ENCODE measurements around the gene FAM24B.

DNA sequence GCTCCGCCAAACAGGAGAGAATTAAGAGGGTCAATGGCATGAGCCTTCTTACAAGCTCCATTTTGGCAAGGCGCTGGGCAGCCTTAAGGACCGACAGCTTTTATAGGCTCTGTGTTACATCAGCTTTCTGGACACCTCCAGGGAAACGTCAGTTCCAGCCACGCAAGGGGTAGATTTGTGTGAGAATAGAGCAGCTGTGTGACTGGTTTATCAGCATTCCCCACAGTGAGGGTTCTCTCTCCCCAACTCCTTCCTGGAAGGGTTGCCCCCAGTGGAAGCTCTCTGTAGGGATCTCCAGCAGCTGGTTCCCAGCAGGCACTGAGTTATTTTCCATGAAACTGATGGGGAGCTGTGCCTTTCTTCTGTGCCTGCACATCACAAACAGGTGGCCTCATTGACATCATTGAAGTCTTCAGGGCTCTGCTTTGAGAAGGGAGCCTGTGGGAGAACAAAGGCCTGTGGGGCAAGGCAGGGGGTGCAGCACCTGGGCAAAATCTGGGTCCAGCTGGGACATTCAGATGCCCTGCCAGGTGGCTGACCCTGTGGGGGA lies 33.5 kb downstream of the FAM24B start, which contains the start of gene CUZD1:
- TF ChIP-seq, protein P1, sequence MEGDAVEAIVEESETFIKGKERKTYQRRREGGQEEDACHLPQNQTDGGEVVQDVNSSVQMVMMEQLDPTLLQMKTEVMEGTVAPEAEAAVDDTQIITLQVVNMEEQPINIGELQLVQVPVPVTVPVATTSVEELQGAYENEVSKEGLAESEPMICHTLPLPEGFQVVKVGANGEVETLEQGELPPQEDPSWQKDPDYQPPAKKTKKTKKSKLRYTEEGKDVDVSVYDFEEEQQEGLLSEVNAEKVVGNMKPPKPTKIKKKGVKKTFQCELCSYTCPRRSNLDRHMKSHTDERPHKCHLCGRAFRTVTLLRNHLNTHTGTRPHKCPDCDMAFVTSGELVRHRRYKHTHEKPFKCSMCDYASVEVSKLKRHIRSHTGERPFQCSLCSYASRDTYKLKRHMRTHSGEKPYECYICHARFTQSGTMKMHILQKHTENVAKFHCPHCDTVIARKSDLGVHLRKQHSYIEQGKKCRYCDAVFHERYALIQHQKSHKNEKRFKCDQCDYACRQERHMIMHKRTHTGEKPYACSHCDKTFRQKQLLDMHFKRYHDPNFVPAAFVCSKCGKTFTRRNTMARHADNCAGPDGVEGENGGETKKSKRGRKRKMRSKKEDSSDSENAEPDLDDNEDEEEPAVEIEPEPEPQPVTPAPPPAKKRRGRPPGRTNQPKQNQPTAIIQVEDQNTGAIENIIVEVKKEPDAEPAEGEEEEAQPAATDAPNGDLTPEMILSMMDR (IDR thresholded peaks at IDR 0.05): no peak
- TF ChIP-seq POLR2A (IDR thresholded peaks at IDR 0.05): no peak

Measured in uterus (tissue), 2 donors.